ENCODE results near the gene SC5D.

SC5D gene, protein sequence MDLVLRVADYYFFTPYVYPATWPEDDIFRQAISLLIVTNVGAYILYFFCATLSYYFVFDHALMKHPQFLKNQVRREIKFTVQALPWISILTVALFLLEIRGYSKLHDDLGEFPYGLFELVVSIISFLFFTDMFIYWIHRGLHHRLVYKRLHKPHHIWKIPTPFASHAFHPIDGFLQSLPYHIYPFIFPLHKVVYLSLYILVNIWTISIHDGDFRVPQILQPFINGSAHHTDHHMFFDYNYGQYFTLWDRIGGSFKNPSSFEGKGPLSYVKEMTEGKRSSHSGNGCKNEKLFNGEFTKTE

DNA sequence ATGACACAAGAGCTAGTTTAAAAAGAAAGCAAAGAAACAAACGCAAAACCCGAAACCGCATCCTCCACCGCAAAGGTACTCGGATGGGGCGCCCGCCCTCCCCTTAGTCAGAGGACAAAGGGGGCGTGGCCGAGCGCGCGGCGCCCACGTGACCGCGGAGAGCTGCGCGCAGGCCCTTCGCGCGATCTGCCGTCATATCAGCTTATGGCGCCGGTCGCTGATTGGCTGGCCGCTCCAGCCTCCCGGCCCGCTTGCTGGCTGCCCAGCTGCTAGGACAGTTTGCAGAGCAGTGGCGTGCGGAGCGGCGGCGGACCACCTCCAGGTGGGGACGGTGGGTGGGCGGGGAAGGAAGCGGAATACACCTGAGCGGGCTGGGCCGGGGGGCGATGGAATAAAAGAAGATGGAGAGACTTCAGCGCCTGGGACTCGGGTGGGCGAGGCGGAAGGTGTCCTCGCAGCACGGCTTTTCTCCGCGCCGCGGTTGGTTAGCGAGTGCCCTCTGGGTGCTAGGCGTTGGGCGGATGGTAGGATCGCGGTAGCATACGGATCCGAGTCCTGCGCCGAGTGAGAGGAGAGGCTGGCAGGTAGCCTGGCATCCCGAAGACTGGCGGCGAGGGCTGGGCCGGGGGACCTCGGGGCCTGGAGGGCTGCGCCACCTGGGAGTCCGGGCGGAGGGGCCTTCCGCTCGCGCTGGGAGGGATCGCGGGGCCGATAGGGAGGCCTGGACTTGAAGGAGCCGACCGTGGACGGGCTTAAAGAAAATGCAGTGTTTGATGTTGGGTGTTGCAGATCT is at the start of gene SC5D:
Gene SC5D, plus strand, starts transcription at position 277 of the 793 bp plus-strand sequence. CDS start 10,605 bp downstream, outside the sequence.
- no peak for FAIRE-seq

DNA sequence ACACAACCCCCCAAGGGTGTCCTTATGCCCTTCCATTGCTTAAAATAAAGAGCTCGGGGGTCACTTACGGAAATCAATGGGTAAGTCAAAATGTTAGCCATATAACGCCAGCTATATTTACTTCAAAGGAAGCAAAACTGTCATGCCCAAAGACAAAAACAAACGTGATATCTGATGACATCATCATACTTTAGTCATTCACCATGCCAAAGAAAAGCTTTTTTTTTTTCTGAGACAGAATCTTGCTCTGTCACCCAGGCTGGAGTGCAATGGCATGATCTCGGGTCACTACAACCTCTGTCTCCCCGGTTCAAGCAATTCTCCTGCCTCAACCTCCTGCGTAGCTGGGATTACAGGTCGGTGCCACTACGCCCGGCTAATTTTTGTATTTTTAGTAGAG is 47.7 kb upstream of the SC5D start:
- FAIRE-seq: no peak

DNA sequence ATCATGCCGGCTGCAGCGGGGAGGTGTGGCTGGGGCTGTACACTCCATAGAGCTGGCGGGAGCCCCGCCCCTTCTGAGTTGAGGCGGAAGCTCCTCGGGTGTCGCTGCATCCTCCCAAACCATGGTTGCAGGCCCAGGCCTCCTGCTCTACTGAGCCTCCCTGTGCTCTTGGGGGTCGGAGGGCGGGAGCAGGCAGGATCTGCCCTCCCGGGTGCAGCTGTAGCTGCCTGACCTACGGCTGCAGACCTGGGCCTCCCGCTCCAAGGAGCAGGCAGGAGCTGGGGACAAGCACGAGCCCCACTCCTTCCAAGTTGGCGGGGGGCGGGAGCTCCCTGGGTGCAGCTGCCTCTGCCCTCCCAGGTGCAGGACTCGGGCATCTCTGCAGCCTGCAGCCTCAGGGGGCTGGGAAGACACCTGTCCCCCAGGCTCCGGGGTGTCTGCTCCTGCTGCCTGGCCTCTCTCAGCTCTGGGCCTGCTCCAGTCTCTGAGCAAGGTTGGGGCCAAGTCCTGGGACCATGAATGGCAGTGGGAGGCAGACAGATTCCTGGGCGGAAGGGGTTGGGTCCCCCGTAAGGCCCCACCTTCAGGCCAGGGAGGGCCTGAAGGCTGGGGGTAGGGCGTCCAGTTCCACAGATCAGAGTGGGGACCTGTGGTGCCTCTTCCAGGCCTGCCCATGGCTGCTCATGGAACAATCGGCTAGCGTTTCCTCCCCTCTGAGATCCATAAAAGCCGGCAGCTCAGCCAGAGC is 46.4 kb upstream of the SC5D start:
- FAIRE-seq: no peak

DNA sequence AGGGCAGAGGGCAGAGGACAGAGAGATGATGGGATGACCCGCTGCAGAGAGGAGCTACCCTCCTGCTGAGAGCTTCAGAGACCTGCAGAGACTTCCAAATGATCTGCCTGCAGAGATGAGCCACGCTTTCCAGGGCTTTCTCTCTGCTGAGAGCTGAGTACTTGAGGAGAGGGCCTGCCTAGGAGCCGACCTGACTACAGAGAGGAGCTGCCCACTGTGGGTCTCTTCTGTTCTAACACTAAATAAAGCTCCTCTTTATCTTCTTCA is 45.9 kb upstream of the SC5D start:
- no peak for FAIRE-seq

DNA sequence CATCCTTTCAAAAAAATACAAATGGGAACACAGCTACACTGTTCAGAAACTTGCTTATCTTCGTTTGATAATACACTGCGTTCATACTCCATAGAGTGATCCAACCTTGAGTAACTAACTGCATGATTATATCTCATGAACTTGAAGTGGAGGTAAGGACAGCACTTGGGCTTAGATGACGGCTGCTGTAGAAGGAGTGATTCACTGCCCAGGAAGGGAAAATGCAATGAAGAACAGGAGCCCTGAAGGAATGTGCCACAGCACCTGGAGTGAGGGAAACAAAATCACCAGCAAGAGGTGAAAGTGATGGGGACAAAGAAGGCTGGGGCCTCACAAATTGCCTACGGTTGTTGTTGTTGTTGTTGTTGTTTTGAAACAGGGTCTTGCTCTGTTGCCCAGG is 44.1 kb upstream of the SC5D start:
- FAIRE-seq: no peak

DNA sequence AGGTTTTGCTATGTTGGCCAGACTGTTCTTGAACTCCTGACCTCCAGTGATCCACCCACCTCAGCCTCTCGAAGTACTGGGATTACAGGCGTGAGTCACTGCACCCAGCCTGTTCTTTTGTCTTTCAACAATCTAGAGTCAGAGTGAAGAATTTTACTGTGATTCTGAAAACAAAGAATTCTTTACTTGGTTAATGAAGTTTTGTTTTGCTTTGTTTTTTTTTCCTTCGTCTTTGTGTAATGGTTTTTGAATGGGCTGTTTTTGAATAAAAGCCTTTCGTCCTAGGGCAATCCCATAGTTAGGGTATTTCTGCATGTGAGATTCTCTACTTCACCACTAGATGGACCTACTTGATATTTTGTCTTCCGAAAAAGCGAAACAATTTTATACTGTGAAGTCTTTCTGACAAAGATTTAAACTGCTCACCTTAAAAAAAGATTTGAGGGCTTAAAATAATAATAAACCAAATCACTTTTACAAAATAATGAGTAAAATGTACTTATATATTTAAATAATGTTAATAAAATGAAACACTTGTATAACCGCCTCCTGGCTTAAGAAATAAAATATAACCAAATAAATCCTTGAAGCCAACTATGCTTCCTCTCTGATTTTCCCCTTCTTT is 43.4 kb upstream of the SC5D start:
- peak; percentile 85 for FAIRE-seq

DNA sequence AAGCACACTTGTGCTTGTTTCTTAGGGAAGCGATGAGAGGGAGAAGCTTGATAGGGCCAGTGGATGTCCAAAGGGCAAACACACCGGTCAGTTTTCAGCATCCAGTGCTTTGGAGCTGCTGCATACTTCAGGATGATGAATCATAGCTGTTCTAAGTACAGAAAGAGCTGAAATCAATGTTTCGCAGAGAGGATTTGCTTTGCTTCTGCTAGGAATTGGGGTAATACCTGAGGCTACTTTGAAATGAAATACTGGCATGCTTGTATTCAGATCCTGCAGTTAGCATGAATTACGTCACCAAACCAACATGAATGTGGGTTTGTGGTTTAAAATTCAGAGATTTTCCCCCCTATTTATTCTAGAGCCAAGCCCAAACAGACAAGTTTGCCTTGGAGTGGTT is 41.7 kb upstream of the SC5D start:
- FAIRE-seq: no peak

DNA sequence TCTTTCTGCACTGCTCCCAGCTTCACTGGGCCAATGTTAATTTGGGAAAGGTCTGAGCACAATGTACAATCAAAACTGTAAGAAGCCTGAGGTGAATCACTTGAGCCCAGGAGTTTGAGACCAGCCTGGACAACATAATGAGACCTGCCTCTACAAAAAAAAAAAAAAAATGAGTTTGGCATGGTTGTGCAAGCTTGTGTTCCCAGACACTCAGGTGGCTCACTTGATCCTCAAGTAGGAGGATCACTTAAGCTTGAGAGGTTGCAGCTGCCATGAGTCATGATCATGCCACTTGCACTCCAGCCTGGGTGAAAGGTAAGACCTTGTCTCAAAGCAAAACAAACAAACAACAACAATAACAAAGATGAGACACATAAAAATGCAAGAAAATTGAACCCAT is 38.6 kb upstream of the SC5D start:
- no peak for FAIRE-seq

DNA sequence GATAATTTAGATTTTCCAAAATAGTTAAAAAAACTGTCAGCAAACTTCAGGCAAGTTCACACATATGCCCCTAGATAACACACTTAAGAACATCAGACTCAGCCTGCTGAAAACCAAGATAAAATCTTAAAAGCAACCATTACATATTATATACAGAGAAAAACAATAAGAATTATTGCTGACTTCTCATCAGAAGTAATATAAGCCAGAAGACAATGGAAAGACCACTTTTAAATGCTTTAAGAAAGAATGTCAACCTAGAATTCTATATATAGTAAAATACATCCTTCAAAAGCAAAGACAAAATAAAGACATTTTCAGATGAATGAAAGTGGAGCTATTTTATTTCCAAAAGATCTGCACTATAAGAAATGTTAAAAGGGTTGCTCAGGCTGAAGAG is 37.8 kb upstream of the SC5D start:
- no peak for FAIRE-seq

DNA sequence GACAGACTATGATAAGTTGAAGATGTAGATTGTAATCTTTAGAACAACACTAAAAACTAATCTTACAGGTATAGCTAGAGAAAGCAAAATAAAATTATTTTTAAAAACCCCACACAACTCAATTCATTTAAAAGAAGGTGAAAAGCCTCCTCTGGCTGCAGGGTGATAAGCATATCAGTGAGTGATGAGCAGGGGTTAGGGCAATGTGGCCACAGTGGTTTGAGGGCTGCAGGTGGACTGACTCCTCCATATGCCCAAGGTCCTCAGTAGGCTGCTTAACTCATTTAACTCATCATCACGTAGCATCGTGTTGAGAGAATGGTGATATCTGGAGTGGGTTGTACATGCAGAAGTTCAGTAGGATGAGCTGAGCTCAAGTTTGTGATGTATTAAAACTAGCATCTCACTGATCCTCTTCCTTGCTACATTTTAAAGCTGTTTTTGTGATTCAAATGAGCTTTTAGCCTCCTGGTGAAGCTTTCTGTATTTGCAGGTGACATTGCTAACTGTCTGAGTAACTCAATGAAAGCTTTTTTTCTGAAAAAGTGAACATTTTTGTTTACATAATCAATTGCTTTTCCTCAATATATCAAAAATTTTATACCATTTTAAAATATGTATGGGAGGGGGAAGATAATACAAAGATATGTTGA is 37.0 kb upstream of the SC5D start:
- no peak for FAIRE-seq

DNA sequence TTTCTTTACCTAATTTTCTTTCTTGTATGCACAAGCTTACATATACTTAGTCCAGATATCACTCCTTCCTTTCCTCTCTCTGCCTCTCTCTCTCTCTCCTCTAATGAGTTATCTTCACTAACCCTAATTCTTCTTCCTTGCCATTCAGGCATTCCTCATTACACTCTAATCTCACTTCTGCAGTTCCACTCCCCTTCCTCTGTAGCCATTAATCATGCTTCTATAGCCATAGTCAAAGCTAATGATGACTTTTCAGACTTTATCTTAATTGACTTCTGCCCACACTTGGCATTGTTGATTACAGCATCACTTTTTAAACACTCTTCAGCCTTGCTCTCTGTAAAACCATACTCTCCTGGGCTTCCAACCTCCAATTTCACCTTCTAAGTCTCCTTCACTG is 35.3 kb upstream of the SC5D start:
- no peak for FAIRE-seq

DNA sequence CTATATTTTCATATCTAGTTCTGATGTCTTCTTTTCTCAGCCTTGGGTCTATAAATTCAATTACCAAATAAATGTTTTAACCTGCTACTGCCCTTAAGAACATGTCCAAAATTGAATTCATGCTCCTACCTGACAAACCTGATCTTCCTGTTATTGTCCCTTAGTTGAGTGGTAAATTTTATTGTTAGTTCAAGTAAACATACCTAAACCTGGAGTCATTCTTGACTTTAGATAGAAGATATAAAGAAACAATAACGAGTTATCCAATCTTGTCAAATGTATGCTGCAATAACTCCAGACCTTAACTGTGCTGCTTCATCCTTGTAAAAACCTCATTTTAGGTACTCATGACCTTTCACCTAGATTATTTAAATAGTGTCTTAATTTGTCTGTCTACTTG is 34.6 kb upstream of the SC5D start:
- FAIRE-seq: no peak

DNA sequence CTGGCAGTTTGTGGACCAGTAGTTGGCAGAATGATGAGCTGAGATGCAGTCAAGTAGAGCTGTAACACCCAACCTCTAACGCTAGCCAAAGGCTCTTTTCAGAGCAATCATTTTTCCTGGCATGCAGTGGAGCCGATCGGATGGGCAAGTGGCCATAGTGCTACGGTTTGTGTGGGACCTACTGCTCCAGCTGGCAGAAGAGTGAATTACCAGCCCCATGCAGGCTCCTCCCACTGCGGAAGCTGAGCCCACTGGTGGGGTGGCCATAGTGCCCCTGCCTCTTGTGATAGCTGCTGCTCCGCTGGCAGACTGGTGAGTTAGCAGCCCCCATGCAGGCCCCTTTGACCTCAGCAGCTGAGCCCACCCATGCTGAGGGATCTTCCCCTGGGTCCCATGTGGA is 27.0 kb upstream of the SC5D start:
- no peak for FAIRE-seq

DNA sequence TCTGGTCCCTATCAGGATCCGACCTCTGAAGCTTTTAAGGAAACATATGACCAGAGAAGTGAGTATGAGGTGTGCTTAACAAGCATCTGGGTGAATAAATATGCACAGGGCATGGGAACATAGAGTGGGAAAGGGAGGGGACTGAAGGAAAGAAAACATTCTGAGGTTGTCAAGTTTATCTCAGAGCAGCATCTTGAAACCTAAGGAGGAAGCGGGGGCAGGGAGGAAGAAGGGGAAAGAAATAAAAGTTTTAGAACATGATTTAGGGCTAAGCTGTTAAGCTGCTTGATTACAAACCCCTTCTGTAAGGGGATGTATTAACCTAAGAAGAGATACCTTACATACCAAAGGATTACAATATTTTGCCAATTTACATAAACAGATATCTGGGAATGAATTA is 24.0 kb upstream of the SC5D start:
- no peak for FAIRE-seq

DNA sequence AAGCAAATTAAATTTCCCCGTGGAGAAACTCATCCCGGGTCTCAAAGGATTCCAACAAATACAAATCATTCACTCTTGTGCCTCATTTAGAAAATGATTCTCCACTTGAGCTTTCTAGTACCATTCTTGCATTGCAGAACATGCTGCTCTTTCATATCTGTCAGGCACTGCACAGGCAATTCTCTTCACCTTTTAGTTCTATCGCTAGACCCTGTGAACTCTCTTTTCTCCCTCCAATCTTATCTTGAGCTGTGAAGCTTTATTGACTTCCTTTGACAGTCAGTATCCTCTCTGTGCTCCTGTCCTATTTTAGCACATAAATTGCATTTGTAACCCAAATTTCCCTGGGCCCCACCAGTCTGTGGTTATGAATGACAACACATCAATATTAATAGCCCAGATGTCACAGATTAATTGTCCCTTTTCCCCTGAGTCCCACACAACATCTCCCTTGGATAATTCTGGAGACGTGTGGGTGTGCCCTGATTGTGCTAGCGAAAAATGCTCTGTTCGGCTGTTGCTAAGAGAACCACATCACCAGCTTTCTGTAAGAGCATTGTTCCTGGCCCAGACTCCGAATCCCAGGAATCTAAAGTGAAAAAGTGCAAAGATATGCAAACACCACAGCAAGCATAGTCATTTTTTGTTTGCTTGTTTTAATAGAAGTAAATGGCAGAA is 22.4 kb upstream of the SC5D start:
- FAIRE-seq: no peak

DNA sequence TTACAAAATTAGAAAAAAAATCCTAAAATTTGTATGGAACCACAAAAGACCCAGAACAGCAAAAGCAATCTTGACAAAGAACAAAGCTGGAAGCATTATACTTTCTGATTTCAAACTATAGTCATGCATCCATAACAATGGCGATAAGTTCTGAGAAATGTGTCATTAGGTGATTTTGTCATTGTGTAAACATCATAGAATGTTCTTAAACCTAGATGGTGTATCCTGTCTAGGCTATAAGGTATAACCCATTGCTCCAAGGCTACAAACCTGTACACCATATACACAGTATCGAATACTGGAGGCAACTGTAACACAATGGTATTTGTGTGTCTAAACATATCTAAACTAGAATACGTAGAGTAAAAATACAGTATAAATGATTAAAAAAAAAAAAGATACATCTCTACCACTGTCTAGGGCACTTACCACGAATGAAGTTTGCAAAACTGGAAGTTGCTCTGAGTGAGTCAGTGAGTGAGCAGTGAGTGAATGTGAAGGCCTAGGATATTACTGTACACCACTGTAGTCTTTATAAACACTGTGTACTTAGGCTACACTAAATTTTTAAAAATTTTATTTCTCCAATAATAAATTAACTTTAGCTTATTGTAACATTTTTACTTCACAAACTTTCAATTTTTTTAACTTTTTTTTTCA is 18.1 kb upstream of the SC5D start:
- no peak for FAIRE-seq

DNA sequence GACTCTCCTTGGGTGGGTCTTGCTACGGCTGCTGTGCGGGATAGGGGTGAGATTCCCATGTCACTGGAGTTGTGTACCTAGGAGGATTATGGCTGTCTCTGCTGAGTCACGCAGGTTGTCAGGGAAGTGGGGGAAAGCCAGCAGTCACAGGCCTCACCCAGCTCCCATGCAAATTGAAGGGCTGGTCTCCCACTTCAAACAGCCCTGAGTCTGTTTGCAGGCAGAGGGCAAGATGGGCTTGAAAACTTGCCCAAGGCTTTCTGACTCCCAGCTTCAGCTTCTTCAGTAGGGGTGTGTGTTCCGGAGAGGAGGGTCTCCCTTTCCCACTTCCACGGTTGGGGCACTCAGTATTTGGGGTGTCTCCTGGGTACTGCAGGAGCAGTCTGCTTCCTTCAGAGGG is 10.9 kb upstream of the SC5D start:
- no peak for FAIRE-seq

DNA sequence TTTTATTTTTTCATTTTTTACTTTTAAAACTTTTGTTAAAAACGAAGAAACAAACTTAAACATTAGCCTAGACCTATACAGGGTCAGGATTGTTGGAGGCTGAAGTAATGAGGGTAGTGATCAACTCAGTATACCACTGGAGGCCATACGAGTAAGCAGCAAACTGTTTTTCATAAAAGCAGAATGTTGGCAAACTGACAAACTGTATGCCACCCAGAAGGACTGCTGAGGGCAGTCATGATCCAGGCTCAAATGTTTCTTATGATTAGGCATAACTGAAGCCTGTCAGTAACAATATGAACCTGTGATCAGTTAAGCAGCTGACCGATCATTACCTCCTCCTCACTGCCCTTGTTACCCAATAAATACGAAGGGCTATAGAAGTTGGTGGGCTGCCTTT is 10.2 kb upstream of the SC5D start:
- no peak for FAIRE-seq

DNA sequence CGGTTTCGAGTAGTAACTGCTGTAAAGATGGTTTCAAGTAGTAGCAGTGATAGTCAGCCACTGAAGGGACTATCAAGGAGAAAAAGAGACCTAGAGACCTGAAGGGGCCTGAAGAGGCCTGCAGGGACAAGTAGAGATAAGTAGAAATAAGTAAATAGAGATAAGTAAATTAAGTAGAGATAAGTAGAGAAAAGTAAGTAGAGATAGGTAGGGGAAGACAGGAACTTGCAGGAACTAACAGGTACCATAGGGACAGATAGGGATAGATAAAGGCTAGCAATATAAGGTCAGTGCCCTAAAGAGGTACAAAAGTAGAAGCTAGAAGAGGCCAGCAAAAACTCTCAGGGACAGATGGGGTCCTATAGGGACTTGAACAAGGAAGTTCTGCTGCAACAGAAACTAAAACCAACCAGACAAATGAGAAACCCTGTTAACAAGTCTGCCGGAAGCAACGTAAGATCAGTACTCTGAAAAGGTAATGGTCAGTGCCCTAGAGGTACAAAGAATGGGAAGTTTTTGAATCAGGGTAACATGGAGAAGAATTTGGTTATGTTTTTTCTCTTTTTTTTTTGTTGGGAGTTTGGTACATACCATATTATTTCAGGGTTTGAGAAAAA is 9.6 kb upstream of the SC5D start:
- no peak for FAIRE-seq

DNA sequence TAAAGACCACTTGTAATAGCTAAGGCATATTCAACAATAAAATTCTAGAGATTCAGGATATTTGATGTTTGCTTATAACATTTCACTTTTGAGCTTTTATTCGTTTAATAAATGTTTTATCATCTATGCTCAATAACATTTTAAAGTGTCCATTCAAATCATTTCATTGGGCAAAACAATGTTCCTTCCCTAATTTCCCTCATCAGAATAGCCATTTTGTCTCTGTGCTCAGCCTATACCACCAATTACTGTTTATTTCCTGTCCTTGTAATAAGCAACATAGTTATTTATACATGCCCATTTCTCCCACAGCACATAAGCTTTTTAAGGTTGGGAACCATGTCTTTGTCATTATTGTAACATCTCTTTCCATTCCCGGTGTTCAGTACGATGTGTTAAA is 1.3 kb upstream of the SC5D start:
- no peak for FAIRE-seq

DNA sequence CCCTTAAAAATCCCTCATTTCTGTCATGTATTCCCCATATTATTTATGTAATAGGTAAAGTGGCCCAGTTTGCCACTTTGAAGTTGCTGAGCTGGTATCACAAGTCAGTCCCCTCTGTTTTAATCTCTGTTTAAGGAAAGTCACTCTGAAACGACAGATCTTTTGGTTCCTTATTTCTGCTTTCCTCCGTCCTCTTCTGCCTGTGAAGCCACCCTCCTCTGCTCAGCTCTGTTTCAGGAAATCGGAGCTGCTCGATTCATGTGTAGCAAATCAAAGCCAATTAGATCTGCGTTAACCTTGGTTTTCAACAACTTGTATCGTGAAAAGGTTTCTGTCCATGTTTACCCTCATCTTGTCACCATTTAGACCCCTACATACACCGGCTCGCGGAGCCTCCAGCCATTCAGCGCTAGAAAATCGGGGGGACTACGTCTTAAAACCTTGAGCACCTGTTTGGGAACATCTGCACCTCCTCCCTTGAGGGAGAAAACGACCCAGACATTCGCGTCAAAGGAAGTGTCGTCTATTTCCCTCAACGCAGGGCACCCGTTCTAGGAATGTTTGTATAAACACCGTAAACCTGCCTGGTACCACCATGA is 576 bp upstream of the SC5D start:
- FAIRE-seq: no peak
